Embryonic facial prominence (tissue), 1 donor: Measurements from ENCODE around the gene ANO10.
"Not testable (repeated sequence)": the region's sequence is repeated elsewhere in the genome, so short reads cannot be mapped to it uniquely, and the experiment has no call there.

Experiments used
- DNase-seq: peaks from one replicate; pipeline ENCODE4 v3.0.0-alpha.2; 2016; ENCODE audit errors: extremely low spot score

Gene ANO10

DNA sequence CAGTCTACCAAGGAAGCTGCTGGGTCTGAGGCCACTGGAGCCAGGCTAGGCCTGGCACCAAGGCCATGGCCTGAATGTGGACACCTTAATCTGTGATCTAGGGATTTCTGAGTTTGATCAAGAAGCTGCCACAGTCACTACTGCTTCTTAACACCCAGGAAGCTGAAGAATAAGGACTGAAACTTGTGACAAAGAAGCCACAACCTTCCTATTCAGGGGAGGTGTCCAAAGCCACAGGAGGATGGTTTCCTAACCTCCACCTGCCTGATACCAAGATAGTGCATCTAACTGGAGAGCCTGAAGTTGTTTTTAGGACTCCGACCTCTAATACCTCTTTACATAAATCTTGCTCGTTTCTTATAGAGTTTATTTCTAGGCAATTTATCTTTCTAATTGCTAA lies 5.5 kb upstream of the ANO10 start:
- DNase-seq = no peak

DNA sequence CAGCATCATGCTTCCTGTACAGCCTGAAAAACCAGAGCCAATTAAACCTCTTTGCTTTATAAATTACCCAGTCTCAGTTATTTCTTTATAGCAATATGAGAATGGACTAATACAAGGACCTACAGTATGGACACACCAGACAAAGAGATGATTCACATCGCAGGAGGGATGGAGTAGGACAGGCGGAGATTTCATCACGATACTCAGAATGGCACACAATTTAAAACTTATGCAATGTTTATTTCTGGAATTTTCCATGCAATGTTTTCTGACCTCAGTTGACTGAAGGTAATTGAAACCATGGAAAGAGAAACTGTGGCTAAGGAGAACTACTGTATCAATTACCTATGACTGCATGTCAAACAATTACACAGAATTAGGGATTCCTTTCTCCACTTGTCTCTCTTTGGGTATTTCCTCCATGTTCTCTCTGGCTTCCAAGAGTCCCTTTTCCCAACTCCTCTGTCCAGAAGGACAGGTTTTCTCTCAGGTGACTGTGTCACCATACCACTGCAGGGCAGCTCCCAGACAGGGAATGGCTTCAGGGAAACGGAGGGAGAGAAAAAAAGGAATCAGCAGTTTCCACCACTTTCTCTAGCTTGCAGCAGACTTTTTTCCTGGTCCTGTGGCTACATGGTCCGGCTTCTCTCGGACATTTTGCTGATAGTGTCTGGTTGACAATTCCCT lies 3.0 kb upstream of the ANO10 start:
- DNase-seq = no peak

DNA sequence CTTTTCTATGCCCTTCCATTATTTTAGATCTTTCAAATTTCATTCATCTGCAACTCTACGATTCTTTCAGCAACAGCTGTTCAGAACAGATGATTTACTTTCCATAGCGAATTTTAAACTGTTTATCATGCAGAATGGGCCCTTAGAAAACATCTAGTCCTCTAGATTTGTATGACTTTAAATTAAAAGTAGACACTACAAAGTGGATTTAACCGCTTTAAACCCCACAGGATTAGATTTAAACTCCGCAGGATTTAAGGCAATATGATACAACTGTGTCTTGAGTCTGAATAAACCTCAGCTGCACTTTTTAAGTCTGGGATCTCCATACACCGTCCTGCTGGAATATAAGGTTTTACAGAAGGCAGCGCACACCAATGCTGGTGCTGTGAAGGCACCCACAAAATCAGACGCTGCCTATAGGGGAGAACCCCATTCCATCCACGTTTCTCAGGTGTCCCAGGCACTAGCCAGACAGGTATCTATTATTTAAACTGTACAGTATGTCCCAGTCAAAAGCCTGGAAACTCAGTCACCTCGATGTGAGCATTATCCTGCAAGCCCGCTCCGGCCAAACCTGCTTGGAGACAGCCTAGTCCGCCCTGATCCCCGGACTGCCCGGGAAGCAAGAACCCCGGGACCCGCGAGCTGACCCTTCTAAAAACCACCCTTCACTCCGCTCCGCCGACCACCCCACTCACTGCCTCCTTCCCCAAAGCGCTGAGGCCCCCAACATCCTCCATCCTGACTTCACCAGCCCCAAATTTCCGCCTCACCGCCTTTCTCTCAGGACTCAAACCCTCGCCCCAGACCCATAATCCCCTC lies 768 bp downstream of the ANO10 start:
- no peak for DNase-seq

DNA sequence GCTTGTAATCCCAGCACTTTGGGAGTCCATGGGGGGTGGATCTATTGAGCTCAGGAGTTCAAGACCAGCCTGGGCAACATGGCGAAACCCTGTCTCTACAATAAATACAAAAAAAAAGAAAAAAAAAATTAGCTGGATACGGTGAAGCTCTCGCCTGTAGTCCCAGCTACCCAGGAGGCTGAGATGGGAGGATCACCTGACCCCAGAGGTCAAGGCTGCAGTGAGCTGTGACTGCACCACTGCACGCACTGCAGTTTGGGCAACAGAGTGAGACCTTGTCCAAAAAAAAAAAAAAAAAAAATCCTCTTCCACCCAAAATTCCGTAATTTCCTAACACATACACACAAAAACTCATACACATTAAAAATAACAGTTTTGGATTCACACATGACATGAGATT lies 2.2 kb downstream of the ANO10 start:
- no peak for DNase-seq

DNA sequence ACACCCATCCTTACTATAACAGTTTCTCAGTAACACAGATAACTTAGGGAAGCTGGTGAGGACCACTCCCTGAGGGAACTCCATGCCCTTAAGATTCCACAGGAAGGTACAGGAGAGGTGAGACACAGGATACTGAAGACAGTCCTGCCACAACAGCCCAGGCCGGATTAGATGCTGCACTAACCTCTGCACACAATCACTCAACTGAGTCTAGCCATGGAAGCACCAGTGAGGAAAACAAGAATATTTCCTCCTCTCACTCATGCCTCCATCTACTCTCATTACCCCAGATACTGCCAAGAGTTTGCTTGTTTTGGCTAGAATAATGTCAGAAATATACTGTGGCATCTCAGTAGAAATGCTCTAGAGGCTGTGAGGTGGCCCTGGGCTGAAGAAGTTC lies 3.7 kb downstream of the ANO10 start:
- no peak for DNase-seq

DNA sequence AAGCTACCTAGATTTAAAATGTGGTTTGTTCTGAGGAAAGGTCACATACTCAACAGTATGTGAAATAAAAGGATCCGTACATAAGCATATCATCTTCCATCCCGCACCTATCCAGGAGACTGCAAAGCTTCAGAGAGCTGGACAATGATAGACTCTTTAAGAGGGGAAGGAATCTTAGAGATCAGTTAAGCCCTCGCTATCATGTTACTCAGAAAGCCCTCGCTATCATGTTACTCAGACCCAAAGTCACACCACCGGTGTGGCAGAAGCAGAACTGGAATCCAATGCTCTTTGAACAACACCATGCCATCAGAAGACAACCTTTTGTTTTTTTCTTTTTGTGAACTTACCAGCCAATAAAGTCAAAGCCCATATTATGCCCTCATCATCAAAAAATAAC lies 5.8 kb downstream of the ANO10 start:
- no peak for DNase-seq

DNA sequence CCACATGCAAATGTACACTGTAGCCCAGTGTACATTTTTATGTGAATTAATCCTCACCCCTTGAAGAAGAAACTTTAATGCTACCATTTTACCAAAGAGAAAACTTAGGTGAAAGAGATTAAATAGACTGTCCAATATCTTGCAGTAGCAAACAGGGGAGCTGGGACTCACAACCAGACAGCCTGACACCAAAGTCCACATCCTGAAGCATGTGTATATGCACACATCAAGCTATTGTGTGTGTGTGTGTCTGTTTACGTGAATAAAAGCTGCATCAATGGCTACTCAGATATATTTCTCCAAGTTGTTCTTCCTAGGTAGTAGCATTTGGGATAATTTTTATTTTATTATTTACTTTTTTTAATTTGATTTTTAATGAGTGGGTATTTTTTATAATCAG lies 6.7 kb downstream of the ANO10 start:
- DNase-seq = no peak

DNA sequence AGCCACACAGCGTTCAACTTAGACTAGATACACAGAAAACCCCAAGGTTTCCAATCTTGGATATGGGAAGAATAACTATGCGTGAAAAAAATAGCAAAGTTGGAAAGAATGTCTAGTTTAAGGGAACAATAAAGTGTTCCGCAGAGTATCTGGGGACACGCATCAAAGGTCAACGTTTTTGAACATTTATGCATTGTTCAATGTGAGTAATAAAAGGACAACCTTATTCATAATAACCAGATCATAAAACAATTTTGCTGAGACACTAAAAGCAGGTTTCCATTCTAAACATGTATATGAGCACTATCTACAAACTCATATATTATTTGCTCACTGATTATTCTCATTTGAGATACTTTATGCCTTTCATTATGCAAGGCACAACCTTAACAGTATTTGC lies 7.8 kb downstream of the ANO10 start:
- no peak for DNase-seq

DNA sequence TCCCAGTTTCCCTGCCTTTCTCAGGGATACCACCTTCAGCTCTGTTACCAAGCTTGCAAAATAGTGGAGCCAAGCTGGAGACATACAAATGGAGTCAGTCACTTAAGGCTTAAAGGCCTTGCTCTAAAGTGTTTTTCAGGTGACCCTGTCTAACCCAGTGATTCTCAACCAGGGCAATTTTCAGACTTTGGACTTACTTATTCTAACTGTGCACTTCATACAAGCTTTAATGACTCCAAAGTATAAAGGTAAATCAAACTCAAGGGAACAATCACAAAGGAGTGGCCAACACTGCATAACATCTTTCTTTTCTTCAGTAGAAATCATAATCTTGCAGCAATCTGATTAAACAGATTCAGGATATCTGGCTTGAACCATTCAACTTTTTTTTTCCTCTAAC lies 9.4 kb downstream of the ANO10 start:
- no peak for DNase-seq

DNA sequence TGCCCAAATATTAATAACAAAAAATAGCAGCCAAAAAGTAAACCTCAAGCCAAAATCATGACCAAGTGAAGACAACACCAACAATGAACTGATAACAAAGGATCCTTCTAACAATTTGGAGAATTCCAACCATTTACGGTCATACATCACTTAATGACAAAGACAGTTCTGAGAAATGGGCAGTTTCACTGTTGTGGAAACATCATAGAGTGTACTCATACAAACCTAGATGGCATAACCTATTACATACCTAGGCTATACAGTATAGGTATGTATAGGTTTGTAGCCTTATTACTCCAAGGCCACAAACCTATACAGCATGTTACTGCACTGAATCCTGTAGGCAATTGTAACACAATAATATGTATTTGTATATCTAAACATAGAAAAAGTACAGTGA lies 12.4 kb downstream of the ANO10 start:
- no peak for DNase-seq

DNA sequence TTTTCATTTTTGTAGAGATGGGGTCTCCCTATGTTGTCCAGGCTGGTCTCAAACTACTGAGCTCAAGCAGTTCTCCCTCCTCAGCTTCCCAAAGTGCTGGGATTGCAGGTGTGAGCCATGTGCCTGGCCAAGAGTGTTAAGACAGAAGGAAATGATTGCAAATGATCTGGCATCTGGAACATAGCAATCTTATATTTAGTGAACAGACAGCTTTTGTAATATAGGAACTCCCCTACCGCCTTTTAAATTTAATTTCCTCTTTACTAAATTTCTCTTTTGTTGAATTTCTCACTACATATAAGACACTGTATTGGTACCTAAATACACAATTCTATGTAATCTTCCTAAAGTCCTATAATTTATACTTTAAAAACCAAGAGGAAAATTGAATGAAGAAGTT lies 13.1 kb downstream of the ANO10 start:
- no peak for DNase-seq

DNA sequence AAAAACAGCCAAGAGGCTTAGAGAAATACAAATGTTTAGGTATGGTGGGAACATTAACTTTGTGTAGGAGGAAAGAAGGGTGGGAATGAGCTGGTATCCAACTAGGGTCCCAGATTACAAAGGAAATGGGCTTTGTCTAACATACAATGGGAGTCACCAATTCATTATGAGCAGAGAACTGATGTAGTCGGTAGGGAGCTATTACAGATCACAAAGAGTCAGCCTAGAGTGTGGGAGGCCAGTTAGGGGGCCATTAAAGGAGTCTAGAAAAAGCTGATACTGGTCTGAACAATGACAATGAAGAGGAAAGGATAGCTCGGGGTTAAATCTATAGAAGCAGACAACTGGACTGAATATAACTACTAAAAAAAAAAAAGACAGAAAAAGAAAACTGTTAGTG lies 15.5 kb downstream of the ANO10 start:
- DNase-seq = no peak

DNA sequence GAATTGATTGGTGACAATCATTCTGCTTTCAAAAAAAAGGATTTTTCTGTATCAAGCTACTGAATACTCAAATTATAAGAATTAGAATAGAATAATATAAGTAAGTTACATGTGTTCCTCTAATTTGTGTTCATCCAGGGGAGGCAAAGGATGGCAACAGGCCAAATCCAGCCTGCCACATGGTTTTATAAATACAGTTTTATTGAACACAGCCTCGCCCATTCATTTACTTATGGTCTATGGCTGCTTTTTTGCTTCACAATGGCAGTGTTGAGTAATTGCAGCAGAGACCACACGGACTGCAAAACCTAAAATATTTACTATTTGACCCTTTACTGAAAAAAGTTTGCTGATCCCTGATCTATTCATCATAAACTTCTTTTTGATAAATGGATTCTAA lies 21.9 kb downstream of the ANO10 start:
- not testable (repeated sequence) for DNase-seq

DNA sequence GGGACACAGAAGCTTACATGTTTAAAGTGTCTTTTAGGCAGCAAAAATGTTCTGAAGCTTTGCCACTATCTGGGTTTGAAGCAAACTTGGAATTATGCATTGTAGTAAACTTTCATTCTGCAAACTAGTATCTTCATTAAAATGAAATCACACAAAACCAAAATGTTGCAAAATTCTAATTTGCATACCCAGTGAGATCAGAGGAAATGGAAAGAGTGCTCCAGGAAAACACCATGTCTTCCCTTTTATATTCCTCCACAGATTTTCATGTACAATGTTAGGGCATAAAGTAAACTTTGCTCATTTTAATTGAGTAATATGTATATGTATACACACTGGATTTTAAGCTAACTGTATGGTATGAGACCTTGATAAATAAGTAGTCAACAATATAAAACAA lies 23.9 kb downstream of the ANO10 start:
- no peak for DNase-seq

DNA sequence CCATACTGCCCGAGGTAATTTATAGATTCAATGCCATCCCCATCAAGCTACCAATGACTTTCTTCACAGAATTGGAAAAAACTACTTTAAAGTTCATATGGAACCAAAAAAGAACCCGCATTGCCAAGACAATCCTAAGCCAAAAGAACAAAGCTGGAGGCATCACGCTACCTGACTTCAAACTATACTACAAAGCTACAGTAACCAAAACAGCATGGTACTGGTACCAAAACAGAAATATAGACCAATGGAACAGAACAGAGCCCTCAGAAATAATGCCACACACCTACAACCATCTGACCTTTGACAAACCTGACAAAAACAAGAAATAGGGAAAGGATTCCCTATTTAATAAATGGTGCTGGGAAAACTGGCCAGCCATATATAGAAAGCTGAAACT lies 25.6 kb downstream of the ANO10 start:
- not testable (repeated sequence) for DNase-seq

DNA sequence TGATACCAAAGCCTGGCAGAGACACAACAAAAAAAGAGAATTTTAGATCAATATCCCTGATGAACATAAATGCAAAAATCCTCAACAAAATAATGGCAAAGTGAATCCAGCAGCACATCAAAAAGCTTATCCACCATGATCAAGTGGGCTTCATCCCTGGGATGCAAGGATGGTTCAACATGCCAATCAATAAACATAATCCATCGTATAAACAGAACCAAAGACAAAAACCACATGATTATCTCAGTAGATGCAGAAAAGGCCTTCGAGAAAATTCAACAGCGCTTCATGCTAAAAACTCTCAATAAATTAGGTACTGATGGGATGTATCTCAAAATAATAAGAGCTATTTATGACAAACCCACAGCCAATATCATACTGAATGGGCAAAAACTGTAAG lies 26.5 kb downstream of the ANO10 start:
- DNase-seq = not testable (repeated sequence)

DNA sequence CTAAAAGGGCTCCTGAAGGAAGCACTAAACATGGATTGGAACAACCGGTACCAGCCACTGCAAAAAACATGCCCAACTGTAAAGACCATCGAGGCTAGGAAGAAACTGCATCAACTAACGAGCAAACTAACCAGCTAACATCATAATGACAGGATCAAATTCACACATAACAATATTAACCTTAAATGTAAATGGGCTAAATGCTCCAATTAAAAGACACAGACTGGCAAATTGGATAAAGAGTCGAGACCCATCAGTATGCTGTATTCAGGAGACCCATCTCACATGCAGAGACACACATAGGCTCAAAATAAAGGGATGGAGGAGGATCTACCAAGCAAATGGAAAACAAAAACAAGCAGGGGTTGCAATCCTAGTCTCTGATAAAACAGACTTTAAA lies 28.2 kb downstream of the ANO10 start:
- DNase-seq = not testable (repeated sequence)

DNA sequence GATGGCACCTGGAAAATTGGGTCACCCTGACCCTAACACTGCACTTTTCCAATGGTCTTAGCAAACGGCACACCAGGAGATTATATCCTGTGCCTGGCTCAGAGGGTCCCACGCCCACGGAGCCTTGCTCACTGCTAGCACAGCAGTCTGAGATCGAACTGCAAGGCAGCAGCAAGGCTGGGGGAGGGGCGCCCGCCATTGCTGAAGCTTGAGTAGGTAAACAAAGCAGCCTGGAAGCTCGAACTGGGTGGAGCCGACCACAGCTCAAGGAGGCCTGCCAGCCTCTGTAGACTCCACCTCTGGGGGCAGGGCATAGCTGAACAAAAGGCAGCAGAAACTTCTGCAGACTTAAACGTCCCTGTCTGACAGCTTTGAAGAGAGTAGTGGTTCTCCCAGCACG lies 29.9 kb downstream of the ANO10 start:
- not testable (repeated sequence) for DNase-seq

DNA sequence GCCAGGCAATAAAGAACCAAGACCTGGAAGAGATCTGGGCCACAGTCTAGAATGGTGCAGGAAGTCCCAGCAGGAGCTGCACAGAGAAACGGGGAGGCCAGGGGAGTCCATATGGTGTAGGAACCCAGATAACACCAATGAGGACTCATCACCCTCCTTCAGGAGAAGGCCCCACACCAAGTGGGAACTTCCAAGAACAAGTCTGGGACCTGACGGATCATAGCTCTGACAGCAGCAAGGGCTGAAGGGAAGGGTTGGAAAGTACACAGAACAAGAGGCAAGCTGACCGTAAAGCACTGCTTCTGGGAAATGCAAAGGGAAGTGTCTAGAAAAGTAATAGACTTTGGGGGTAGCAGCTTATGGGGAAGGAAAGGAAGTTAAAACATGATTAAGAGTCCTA lies 34.5 kb downstream of the ANO10 start:
- no peak for DNase-seq

DNA sequence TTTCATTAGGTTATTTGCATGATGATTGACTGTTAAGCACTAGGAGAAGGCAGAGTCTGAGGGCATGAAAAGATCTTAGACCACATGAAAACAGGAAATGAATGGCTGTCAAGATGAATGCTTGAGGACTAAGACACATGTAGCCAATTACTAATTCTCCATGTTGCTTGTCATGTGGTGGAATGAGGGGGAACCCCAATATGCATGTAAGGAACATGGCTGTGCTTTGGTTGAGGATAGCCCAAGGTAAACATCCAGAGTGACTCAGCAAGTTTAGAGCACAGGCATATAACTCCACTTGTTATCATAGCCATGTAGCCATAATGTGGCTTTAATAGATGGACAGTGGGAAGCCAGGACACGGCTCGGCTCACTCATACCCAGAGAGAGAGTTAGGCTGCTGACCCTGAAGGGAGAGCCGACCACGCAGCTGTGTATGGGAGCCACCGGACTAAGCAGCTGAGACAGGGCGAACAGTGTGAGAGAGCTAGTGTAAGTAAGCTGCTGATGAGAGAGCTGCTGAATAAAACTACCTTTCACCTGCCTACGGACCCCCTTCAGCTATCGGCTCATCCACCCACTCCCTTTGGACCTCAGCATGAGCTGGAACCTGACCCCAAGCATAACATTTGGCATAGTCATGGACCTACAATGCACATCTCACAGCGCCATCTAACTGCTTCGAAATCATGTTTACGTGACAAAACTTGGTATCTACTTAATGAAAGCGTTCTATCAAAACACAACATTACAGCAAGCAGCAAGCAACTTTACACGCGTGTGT lies 37.6 kb downstream of the ANO10 start:
- no peak for DNase-seq

DNA sequence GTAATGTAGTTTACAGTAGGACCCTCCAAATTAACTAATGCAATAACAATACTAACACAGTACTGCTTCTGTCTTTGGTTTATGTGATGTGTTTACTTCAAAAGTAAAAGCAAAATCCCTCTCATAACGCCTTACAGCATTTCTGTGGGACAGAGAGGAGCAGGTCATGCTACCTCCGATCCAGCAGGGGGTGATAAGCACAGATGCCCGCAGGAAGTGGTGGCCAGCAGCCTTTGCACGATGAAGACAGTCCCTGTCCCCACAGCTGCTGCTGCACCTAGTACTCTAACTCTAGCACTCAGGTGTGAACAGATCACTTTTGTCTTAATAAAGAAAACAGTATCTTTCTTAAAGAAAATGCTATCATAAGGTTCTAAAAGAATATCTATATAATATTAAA lies 38.3 kb downstream of the ANO10 start:
- no peak for DNase-seq

DNA sequence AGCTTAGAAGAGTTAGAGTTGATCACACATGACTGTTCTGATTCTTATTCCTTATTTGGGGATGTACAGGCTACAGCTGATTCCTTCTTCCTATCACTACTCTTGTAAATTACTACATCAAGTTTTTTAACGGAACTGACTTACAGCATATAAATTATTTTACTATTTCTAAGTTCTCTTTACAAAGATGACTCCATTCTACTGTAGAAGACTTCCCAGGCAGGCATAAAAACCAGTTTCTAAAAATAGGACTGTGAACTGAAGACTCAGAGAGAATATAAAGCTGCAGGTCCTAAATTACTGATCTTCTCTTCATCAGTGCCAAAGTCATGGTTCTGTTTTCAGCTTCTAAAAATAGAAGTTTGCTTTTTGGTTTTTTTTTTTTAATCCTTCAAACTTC lies 38.9 kb downstream of the ANO10 start:
- no peak for DNase-seq

DNA sequence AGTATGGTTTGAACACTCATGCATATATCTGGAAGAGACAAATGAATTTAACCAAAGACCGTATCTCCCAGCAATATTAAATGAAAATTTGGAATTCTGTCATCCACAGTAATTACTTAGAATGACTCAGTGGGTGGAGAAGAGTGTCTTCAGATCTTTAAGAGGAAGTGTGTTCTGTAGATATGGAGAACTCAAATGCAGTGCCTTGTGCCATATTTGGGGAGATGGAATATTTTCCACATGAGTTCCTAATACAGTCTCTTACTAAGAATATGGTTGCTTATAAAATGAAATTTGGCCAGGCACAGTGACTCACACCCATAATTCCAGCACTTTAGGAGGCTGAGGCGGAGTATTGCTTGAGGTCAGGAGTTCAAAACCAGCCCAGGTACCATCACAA lies 40.5 kb downstream of the ANO10 start:
- no peak for DNase-seq
